Measurements from ENCODE around the gene HNRNPUL1.

Gene HNRNPUL1

GRCh38 chr19:41353466-41354342 lies 89.5 kb downstream of the HNRNPUL1 start, which contains the start of gene TGFB1:
TSS of gene TGFB1 (minus strand) at chr19:41353922. CDS start at chr19:41353044, 878 bp downstream.
- TF ChIP-seq TAF1 (IDR thresholded peaks at IDR 0.05; ENCODE audit: borderline replicate concordance, insufficient read depth, low read length) (0 out of 2 replicates have a peak, but pooled peaks have one; percentile 4), FOXP2 (optimal IDR thresholded peaks at IDR 0.05; ENCODE audit: borderline replicate concordance, extremely low read depth, extremely low read length, insufficient read depth) (no peak), POLR2AphosphoS5 (IDR thresholded peaks at IDR 0.05; ENCODE audit: low read depth, low read length) (peak; percentile 55)
- TF ChIP-seq, protein P1, sequence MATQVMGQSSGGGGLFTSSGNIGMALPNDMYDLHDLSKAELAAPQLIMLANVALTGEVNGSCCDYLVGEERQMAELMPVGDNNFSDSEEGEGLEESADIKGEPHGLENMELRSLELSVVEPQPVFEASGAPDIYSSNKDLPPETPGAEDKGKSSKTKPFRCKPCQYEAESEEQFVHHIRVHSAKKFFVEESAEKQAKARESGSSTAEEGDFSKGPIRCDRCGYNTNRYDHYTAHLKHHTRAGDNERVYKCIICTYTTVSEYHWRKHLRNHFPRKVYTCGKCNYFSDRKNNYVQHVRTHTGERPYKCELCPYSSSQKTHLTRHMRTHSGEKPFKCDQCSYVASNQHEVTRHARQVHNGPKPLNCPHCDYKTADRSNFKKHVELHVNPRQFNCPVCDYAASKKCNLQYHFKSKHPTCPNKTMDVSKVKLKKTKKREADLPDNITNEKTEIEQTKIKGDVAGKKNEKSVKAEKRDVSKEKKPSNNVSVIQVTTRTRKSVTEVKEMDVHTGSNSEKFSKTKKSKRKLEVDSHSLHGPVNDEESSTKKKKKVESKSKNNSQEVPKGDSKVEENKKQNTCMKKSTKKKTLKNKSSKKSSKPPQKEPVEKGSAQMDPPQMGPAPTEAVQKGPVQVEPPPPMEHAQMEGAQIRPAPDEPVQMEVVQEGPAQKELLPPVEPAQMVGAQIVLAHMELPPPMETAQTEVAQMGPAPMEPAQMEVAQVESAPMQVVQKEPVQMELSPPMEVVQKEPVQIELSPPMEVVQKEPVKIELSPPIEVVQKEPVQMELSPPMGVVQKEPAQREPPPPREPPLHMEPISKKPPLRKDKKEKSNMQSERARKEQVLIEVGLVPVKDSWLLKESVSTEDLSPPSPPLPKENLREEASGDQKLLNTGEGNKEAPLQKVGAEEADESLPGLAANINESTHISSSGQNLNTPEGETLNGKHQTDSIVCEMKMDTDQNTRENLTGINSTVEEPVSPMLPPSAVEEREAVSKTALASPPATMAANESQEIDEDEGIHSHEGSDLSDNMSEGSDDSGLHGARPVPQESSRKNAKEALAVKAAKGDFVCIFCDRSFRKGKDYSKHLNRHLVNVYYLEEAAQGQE (IDR thresholded peaks at IDR 0.05; ENCODE audit: insufficient read depth in 1 of 2, low read depth in 2 of 2, low read length in 2 of 2) = 0 out of 4 replicates have a peak, but pooled peaks of 1 of the 2 experiments have one; percentile 10

GRCh38 chr19:41354343-41354953 lies 90.3 kb downstream of the HNRNPUL1 start:
- no peak for TF ChIP-seq SIN3A (IDR thresholded peaks at IDR 0.05; ENCODE audit: borderline replicate concordance, insufficient read depth, low read length)
- no peak for TF ChIP-seq POLR2AphosphoS5 (IDR thresholded peaks at IDR 0.05; ENCODE audit: low read depth, low read length)
- no peak for TF ChIP-seq TAF1 (IDR thresholded peaks at IDR 0.05; ENCODE audit: borderline replicate concordance, insufficient read depth, low read length)
- no peak for TF ChIP-seq FOXP2 (optimal IDR thresholded peaks at IDR 0.05; ENCODE audit: borderline replicate concordance, extremely low read depth, extremely low read length, insufficient read depth)

DNA sequence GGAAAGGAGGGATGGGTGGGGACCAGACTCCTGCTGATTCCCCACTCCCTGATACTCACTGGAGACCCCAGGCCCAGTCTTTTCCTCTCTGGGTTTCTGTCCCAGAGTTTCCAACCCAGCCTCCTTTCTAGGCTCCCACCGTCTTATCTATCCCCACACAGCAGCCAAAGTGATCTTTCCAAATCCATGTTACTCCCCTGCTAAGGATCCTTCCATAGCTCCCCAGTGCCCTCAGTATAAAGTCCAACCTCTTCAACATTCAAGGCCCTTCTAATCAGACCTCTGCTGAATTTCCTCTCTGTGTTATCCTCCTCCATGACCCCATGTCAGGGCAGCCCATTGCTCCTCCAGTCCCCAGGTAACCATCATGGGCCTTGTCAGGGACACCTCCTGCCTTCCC lies 90.9 kb downstream of the HNRNPUL1 start:
- TF ChIP-seq POLR2AphosphoS5 (IDR thresholded peaks at IDR 0.05; ENCODE audit: low read depth, low read length) (no peak), SIN3A (IDR thresholded peaks at IDR 0.05; ENCODE audit: borderline replicate concordance, insufficient read depth, low read length) (no peak), TAF1 (IDR thresholded peaks at IDR 0.05; ENCODE audit: borderline replicate concordance, insufficient read depth, low read length) (no peak)
- TF ChIP-seq, protein P1 (IDR thresholded peaks at IDR 0.05; ENCODE audit: insufficient read depth in 1 of 2, low read depth in 2 of 2, low read length in 2 of 2) = no peak

- TF ChIP-seq, protein P1 (IDR thresholded peaks at IDR 0.05; ENCODE audit: insufficient read depth in 1 of 2, low read depth in 2 of 2, low read length in 2 of 2) = no peak
- TF ChIP-seq FOXP2 (optimal IDR thresholded peaks at IDR 0.05; ENCODE audit: borderline replicate concordance, extremely low read depth, extremely low read length, insufficient read depth) (no peak), SIN3A (IDR thresholded peaks at IDR 0.05; ENCODE audit: borderline replicate concordance, insufficient read depth, low read length) (no peak), POLR2AphosphoS5 (IDR thresholded peaks at IDR 0.05; ENCODE audit: low read depth, low read length) (no peak), TAF1 (IDR thresholded peaks at IDR 0.05; ENCODE audit: borderline replicate concordance, insufficient read depth, low read length) (no peak)
Observed at GRCh38 chr19:41355802-41356201, 91.6 kb downstream of the HNRNPUL1 start.

DNA sequence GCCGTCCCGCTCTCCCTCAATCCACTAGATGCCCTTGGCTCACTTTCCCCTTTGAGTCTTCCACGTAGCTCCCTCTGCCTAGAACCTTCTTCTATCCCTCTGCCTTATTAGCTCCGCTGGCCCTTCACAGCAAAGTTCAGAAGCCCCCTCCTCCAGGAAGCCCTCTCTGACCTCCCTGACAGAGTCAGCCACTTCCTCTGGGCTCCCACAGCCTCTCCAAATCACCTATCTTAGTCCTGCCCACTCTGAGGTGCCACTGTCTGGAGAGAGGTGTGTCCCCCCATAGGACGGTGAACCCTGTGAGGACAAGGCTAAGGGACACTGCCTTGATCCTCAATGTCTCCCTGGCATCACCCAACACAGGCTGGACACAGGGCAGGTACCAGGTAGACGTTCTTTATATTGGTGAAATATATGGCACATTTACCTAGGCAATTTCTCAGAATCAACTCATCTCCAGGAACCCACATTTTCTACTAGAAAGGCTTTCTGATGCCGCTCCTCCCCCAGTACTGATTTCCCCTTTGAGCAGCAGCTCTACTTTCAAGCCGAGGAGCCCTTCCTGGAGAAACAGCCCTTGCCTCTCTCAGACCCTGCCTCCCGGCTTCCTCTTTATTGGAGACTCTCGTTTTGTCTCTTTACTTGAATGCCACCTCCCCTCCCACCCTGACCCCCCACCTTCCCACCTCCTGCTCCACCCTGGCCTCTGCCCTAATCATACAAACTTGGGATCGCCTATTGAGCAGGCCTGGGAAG lies 93.0 kb downstream of the HNRNPUL1 start:
- TF ChIP-seq TAF1 (IDR thresholded peaks at IDR 0.05; ENCODE audit: borderline replicate concordance, insufficient read depth, low read length) (no peak), FOXP2 (optimal IDR thresholded peaks at IDR 0.05; ENCODE audit: borderline replicate concordance, extremely low read depth, extremely low read length, insufficient read depth) (no peak), SIN3A (IDR thresholded peaks at IDR 0.05; ENCODE audit: borderline replicate concordance, insufficient read depth, low read length) (no peak), POLR2AphosphoS5 (IDR thresholded peaks at IDR 0.05; ENCODE audit: low read depth, low read length) (no peak)
- TF ChIP-seq, protein P1 (IDR thresholded peaks at IDR 0.05; ENCODE audit: insufficient read depth in 1 of 2, low read depth in 2 of 2, low read length in 2 of 2) = no peak
